Stomach (tissue), 9 donors: ENCODE results near the gene STX1A. TPM values are rescaled to one million over a fixed set of nuclear protein-coding genes. Genes with fewer than 3 reads are reported as not detected.

Experiments used
- DNase-seq, 2 donors: peaks; one replicate each; pipeline versions ENCODE4 v3.0.0 to v3.0.0-alpha.2; 2013 to 2019
- H3K27ac ChIP-seq, 5 donors: fragments of 200-600 bp in 4 of 5; sonication (generic) in 4 of 5; one replicate each; pipeline ENCODE4 v1.5.1; 2013 to 2019; ENCODE audit warnings: mild to moderate bottlenecking in 1 of 5, moderate library complexity in 1 of 5
- H3K27me3 ChIP-seq, 3 donors: fragments of 200-600 bp; sonication (generic); one replicate each; pipeline ENCODE4 v1.5.1; 2017 to 2019; ENCODE audit warnings: mixed run types in 1 of 3
- H3K36me3 ChIP-seq, 4 donors: fragments of 200-600 bp; sonication (generic); 1 replicate in 3 of 4; 2 replicates in 1 of 4; pipeline ENCODE4 v1.5.1; 2016 to 2019
- H3K4me1 ChIP-seq, 4 donors: fragments of 200-600 bp; sonication (generic); one replicate each; pipeline ENCODE4 v1.5.1; 2016 to 2019
- H3K4me3 ChIP-seq, 4 donors: fragments of 200-600 bp; sonication (generic) in 3 of 4; one replicate each; pipeline ENCODE4 v1.5.1; 2016 to 2019; ENCODE audit warnings: mild to moderate bottlenecking in 1 of 4
- H3K9me3 ChIP-seq, 4 donors: fragments of 200-600 bp; sonication (generic); one replicate each; pipeline ENCODE4 v1.5.1; 2016 to 2019
- CTCF ChIP-seq, 7 experiments: fragments of 450-650 bp in 4 of 7; fragments of 200-600 bp in 3 of 7; sonication (generic) in 3 of 7; IDR thresholded peaks; one replicate each; pipeline ENCODE4 v1.5.1; 2016 to 2019; ENCODE audit warnings: antibody characterized with exemption in 7 of 7, control low read depth in 2 of 7, mild to moderate bottlenecking in 1 of 7
- EP300 ChIP-seq: sonication (generic); formaldehyde crosslinking; IDR thresholded peaks from one replicate; pipeline ENCODE4 v1.6.1; 2017; ENCODE audit warnings: antibody characterized with exemption
- POLR2A ChIP-seq, 4 donors: fragments of 450-650 bp; IDR thresholded peaks; one replicate each; pipeline ENCODE4 v1.6.1; 2016; ENCODE audit warnings: antibody characterized with exemption in 4 of 4, control low read depth in 2 of 4, mild to moderate bottlenecking in 1 of 4, moderate library complexity in 1 of 4
- POLR2AphosphoS5 ChIP-seq, 3 donors: sonication (generic); formaldehyde crosslinking; IDR thresholded peaks; one replicate each; pipeline ENCODE4 v1.6.1; 2016; ENCODE audit warnings: antibody characterized with exemption in 3 of 3
- WGBS, 5 donors: extraction: QIAGEN DNeasy Blood & Tissue Kit in 3 of 5; methylation state at CpG; one replicate each; pipeline versions ENCODE4 v1.1.5 to v1.1.7; 2013 to 2018; 5-methylcytosine and 5-hydroxymethylcytosine counted together
- intact Hi-C: fragments of 100-400 bp; cut with DNase I; formaldehyde crosslinking; loops from one replicate; pipeline ENCODE4 v1.15.1; 2023; ENCODE audit warnings: low total_unique reads
- polyA plus RNA-seq, 3 donors: library from polyadenylated mRNA; stranded (reverse); fragments of 200-250 nt; gene quantifications; one replicate each; pipeline ENCODE4 v1.2.3, GENCODE V29; 2013
- total RNA-seq, 5 donors: library from RNA; depleted of rRNA; stranded (reverse); fragments of >200 nt; gene quantifications; one replicate each; pipeline versions ENCODE4 v1.1.0 to v1.2.3, GENCODE V29; 2014 to 2016
- donor health status: healthy with polysubstance abuse.
- donor health status: Bipolar disorder and iron deficiency.
- donor health status: healthy.

Gene STX1A
- total and polyA plus RNA-seq, 8 donors = 1.1 to 57.2 (median 4.2) TPM; not detected in 1

GRCh38 chr7:73705551-73705920 lies 13.9 kb downstream of the STX1A start:
- TF ChIP-seq POLR2AphosphoS5 (IDR thresholded peaks at IDR 0.05) = no peak
- no peak for TF ChIP-seq POLR2A (IDR thresholded peaks at IDR 0.05)
- TF ChIP-seq EP300 = no peak
- no peak for TF ChIP-seq CTCF (IDR thresholded peaks at IDR 0.05)
- Histone ChIP-seq H3K4me1 (peaks cover 0 to 44% (median 41%) of the 10 kb centered on the region in 4 donors), H3K27ac (peak overlapping the region in 2 of 5 donors; percentile 27 to 53), H3K4me3 (no peak overlapping the region), H3K9me3 (no peaks in the 10 kb centered on the region), H3K36me3 (peaks cover 0 to 26% (median 17%) of the 10 kb centered on the region in 4 donors), H3K27me3 (no peaks in the 10 kb centered on the region)
- WGBS, 5 donors = 85 to 92% (median 86%) methylated on average over 10 of the region's 10 CpGs
- no peak for DNase-seq
- intact Hi-C loops = no loop called here

- Histone ChIP-seq H3K4me3 (no peak overlapping the region), H3K4me1 (peaks cover 0 to 44% (median 41%) of the 10 kb centered on the region in 4 donors)
- intact Hi-C loops = no loop called here
These were observed 14.6 kb downstream of the STX1A start for GRCh38 chr7:73704640-73705550.

GRCh38 chr7:73703757-73704639 lies 15.5 kb downstream of the STX1A start:
- Histone ChIP-seq H3K27me3 (no peaks in the 10 kb centered on the region), H3K4me1 (peaks cover 0 to 44% (median 41%) of the 10 kb centered on the region in 4 donors), H3K4me3 (peak overlapping the region; percentile 19 to 36 (median 31)), H3K9me3 (no peaks in the 10 kb centered on the region), H3K36me3 (peaks cover 3 to 41% (median 32%) of the 10 kb centered on the region in 4 donors), H3K27ac (peak overlapping the region in 3 of 5 donors; percentile 26 to 51 (median 42))
- no peak for TF ChIP-seq CTCF (IDR thresholded peaks at IDR 0.05)
- TF ChIP-seq POLR2A (IDR thresholded peaks at IDR 0.05) = no peak
- TF ChIP-seq EP300 = no peak
- TF ChIP-seq POLR2AphosphoS5 (IDR thresholded peaks at IDR 0.05) = no peak
- WGBS, 5 donors = 31 to 40% (median 38%) methylated on average over 30 to 45 of the region's 45 CpGs; no CpG with 5 or more reads in 1 of the 5 donors
- intact Hi-C loops = no loop called here
- DNase-seq = peak; percentile 57 to 94

More at GRCh38 chr7:73704640-73705550, 14.6 kb downstream of the STX1A start:
- no peaks in the 10 kb centered on the region for H3K27me3 ChIP-seq
- DNase-seq = peak in 1 of 2 donors; percentile 61
- peak overlapping the region in 2 of 5 donors; percentile 51 to 53 for H3K27ac ChIP-seq
- H3K36me3 ChIP-seq = peaks cover 0 to 32% (median 23%) of the 10 kb centered on the region in 4 donors
- WGBS, 5 donors = 54 to 73% (median 67%) methylated on average over 10 to 23 of the region's 23 CpGs
- TF ChIP-seq EP300 = no peak
- no peak for TF ChIP-seq POLR2A (IDR thresholded peaks at IDR 0.05)
- no peak for TF ChIP-seq CTCF (IDR thresholded peaks at IDR 0.05)
- TF ChIP-seq POLR2AphosphoS5 (IDR thresholded peaks at IDR 0.05) = no peak
- H3K9me3 ChIP-seq = no peaks in the 10 kb centered on the region

- no peak for TF ChIP-seq POLR2AphosphoS5 (IDR thresholded peaks at IDR 0.05)
- no peak for TF ChIP-seq CTCF (IDR thresholded peaks at IDR 0.05)
- TF ChIP-seq EP300 = no peak
- no peak for TF ChIP-seq POLR2A (IDR thresholded peaks at IDR 0.05)
- H3K36me3 ChIP-seq = peaks cover 5 to 49% (median 38%) of the 10 kb centered on the region in 4 donors
These were observed 16.2 kb downstream of the STX1A start for GRCh38 chr7:73703225-73703624.

More at GRCh38 chr7:73703225-73703624, 16.2 kb downstream of the STX1A start:
- Histone ChIP-seq H3K4me1 (peaks cover 0 to 44% (median 41%) of the 10 kb centered on the region in 4 donors), H3K27ac (peak overlapping the region in 1 of 5 donors; percentile 42), H3K9me3 (no peaks in the 10 kb centered on the region), H3K27me3 (no peaks in the 10 kb centered on the region), H3K4me3 (peak overlapping the region in 1 of 4 donors; percentile 34)
- 74 to 81% (median 79%) methylated on average over 13 of the region's 13 CpGs for WGBS, 5 donors
- intact Hi-C loops = no loop called here
- peak in 1 of 2 donors; percentile 13 for DNase-seq
